HEK293 (cell line): Measurements from ENCODE around the gene SCAMP2.

Experiments
- CTCF ChIA-PET: fragments of 350-600 bp; formaldehyde crosslinking; extraction: SDS; loops from one replicate; lab custom pipeline; 2021; ENCODE audit warnings: antibody characterized with exemption; lab: Yijun Ruan, JAX
- POLR2A ChIA-PET: fragments of 300-600 bp; formaldehyde crosslinking; extraction: SDS; loops from one replicate; lab custom pipeline; 2020; ENCODE audit warnings: antibody characterized with exemption, inconsistent platforms; lab: Yijun Ruan, JAX
- H3K27ac ChIP-seq: fragments of 200-500 bp; sonication (Bioruptor generic); 2 replicates; pipeline ENCODE4 v1.5.1; 2014; ENCODE audit warnings: low read depth, low read length, control low read depth, inconsistent platforms; ENCODE audit errors: extremely low read depth
- H3K36me3 ChIP-seq, 2 experiments: fragments of 200-500 bp in 1 of 2; sonication (Bioruptor generic) in 1 of 2; 1 replicate in 1 of 2; 2 replicates in 1 of 2; pipeline ENCODE4 v1.5.1; 2014 to 2017; ENCODE audit warnings: inconsistent platforms in 2 of 2, low read length in 2 of 2; ENCODE audit not compliant: control insufficient read depth in 2 of 2, insufficient read depth in 1 of 2
- H3K4me1 ChIP-seq: fragments of 200-500 bp; sonication (Bioruptor generic); 2 replicates; pipeline ENCODE4 v1.5.1; 2014; ENCODE audit warnings: mild to moderate bottlenecking, low read length, inconsistent platforms; ENCODE audit not compliant: control insufficient read depth, insufficient read depth
- H3K4me3 ChIP-seq: 2 replicates; pipeline ENCODE4 v1.5.1; 2011; ENCODE audit warnings: low read depth, mild to moderate bottlenecking, control low read depth, low read length, moderate library complexity
- H3K9me3 ChIP-seq: fragments of 200-500 bp; sonication (Bioruptor generic); 2 replicates; pipeline ENCODE4 v1.5.1; 2014; ENCODE audit warnings: low read depth, low read length, inconsistent platforms; ENCODE audit not compliant: control insufficient read depth, insufficient read depth
- IKZF3 ChIP-seq: fragments of 450-650 bp; IDR thresholded peaks from 2 replicates; pipeline ENCODE4 v1.5.0; 2018; ENCODE audit warnings: missing biosample characterization, mild to moderate bottlenecking, missing genetic modification characterization, moderate library complexity
- KLF17 ChIP-seq: fragments of 450-650 bp; formaldehyde crosslinking; IDR thresholded peaks from 2 replicates; pipeline ENCODE4 v1.5.1; 2016; ENCODE audit warnings: missing biosample characterization, missing genetic modification characterization
- KLF8 ChIP-seq: fragments of 450-650 bp; formaldehyde crosslinking; IDR thresholded peaks from 2 replicates; pipeline ENCODE4 v1.5.1; 2016; ENCODE audit warnings: missing biosample characterization, missing genetic modification characterization
- PATZ1 ChIP-seq: fragments of 450-650 bp; formaldehyde crosslinking; IDR thresholded peaks from 2 replicates; pipeline ENCODE4 v1.5.1; 2016; ENCODE audit warnings: missing biosample characterization, missing genetic modification characterization
- SP2 ChIP-seq: fragments of 450-650 bp; formaldehyde crosslinking; IDR thresholded peaks from 2 replicates; pipeline ENCODE4 v1.5.1; 2016; ENCODE audit warnings: missing biosample characterization, missing genetic modification characterization
- SP7 ChIP-seq: fragments of 450-650 bp; formaldehyde crosslinking; IDR thresholded peaks from 2 replicates; pipeline ENCODE4 v1.5.1; 2016; ENCODE audit warnings: missing biosample characterization, missing genetic modification characterization
- TRIM28 ChIP-seq: IDR thresholded peaks from 2 replicates; pipeline ENCODE4 v1.6.1; 2011; ENCODE audit warnings: low read length, control low read depth, borderline replicate concordance
- YY2 ChIP-seq: fragments of 450-650 bp; formaldehyde crosslinking; IDR thresholded peaks from 2 replicates; pipeline ENCODE4 v1.5.1; 2016; ENCODE audit warnings: missing biosample characterization, missing genetic modification characterization
- ZFP3 ChIP-seq: fragments of 450-650 bp; formaldehyde crosslinking; IDR thresholded peaks from 2 replicates; pipeline ENCODE4 v1.5.1; 2016; ENCODE audit warnings: low read depth, missing biosample characterization, missing genetic modification characterization
- ZNF155 ChIP-seq: fragments of 450-650 bp; formaldehyde crosslinking; IDR thresholded peaks from 2 replicates; pipeline ENCODE4 v1.5.1; 2016; ENCODE audit warnings: missing biosample characterization, missing genetic modification characterization
- ZNF2 ChIP-seq: fragments of 450-650 bp; formaldehyde crosslinking; IDR thresholded peaks from 2 replicates; pipeline ENCODE4 v1.5.1; 2016; ENCODE audit warnings: missing biosample characterization, missing genetic modification characterization
- ZNF341 ChIP-seq: fragments of 450-650 bp; formaldehyde crosslinking; IDR thresholded peaks from 2 replicates; pipeline ENCODE4; 2016; ENCODE audit warnings: low read depth, missing biosample characterization, missing genetic modification characterization
- ZNF423 ChIP-seq: fragments of 450-650 bp; formaldehyde crosslinking; IDR thresholded peaks from 2 replicates; pipeline ENCODE4 v1.5.1; 2016; ENCODE audit warnings: missing biosample characterization, missing genetic modification characterization
- ZNF555 ChIP-seq: fragments of 450-650 bp; formaldehyde crosslinking; conservative IDR thresholded peaks from 2 replicates; pipeline ENCODE4 v1.5.1; 2017; ENCODE audit warnings: missing biosample characterization, mild to moderate bottlenecking, missing genetic modification characterization, inconsistent platforms
- ZNF561 ChIP-seq: fragments of 450-650 bp; IDR thresholded peaks from 2 replicates; pipeline ENCODE4 v1.5.1; 2018; ENCODE audit warnings: missing biosample characterization, missing genetic modification characterization, borderline replicate concordance
- ZNF670 ChIP-seq: fragments of 450-650 bp; formaldehyde crosslinking; IDR thresholded peaks from 2 replicates; pipeline ENCODE4 v1.5.1; 2016; ENCODE audit warnings: missing biosample characterization, missing genetic modification characterization, low read depth

SCAMP2 gene

GRCh38 chr15:74872702-74873035, 496 bp downstream of the SCAMP2 start (continued):
- TF ChIP-seq PATZ1 (tag by site-specific recombination) (no peak; the same call in 1 of the 2 replicates), ZNF561 (no peak), IKZF3 (tag by site-specific recombination) (no peak), KLF17 (tag by site-specific recombination) (no peak), ZNF341 (tag by site-specific recombination) (peak; percentile 86), ZNF670 (no peak), ZNF423 (tag by site-specific recombination) (no peak), YY2 (tag by site-specific recombination) (no peak)

- ChIA-PET POLR2A (interaction anchor here (0.6 to 4.3 kb wide), 8 partner anchors 11 to 169 kb away, joined by 3 to 20 read pairs (median 6); partner anchors contain the start of genes COX5A, FAM219B and MPI), CTCF (interaction anchor here (0.6 to 3.1 kb wide), 6 partner anchors 21 to 254 kb away, joined by 3 to 20 read pairs (median 3); no protein-coding TSS in a partner anchor)
- no peak for TF ChIP-seq ZNF2 (tag by site-specific recombination)
- TF ChIP-seq ZNF423 (tag by site-specific recombination) = no peak
- TF ChIP-seq KLF8 (tag by site-specific recombination) = no peak
- TF ChIP-seq TRIM28 = no peak
- TF ChIP-seq ZNF155 (tag by site-specific recombination) = no peak
- peak; percentile 37; the same call in 1 of the 2 replicates for TF ChIP-seq SP7 (tag by site-specific recombination)
- no peak for TF ChIP-seq ZNF555 (tag by site-specific recombination)
- peaks cover 11% of the 10 kb centered on the region for H3K4me1 ChIP-seq
- H3K36me3 ChIP-seq = peaks cover 8 to 30% of the 10 kb centered on the region in 2 experiments; a peak in 2 of 3 replicates
- H3K27ac ChIP-seq = no peak overlapping the region
- no peaks in the 10 kb centered on the region for H3K9me3 ChIP-seq
- no peak overlapping the region for H3K4me3 ChIP-seq
These were observed 2.5 kb downstream of the SCAMP2 start for GRCh38 chr15:74870436-74871215.

- no peak overlapping the region for H3K27ac ChIP-seq
- no peak overlapping the region for H3K4me3 ChIP-seq
- peaks cover 11% of the 10 kb centered on the region for H3K4me1 ChIP-seq
- peak; percentile 66 for TF ChIP-seq SP2 (tag by site-specific recombination)
- no peak for TF ChIP-seq ZFP3
- TF ChIP-seq, all 188 proteins: peak for 1
- Histone ChIP-seq H3K36me3 (peaks cover 8 to 30% of the 10 kb centered on the region in 2 experiments; a peak in 2 of 3 replicates), H3K9me3 (no peaks in the 10 kb centered on the region)
- CTCF ChIA-PET = interaction anchor here (0.6 to 3.1 kb wide), 5 partner anchors 31 to 236 kb away, joined by 3 to 20 read pairs (median 3); no protein-coding TSS in a partner anchor
- POLR2A ChIA-PET = interaction anchor here (0.7 to 2.6 kb wide), 7 partner anchors 11 to 68 kb away, joined by 3 to 20 read pairs (median 5); partner anchors contain the start of genes COX5A, FAM219B and MPI
These were observed 3.3 kb downstream of the SCAMP2 start for GRCh38 chr15:74869726-74870407.
